NCI-H526 treated with DMSO at 0.1 percent for 48 hours (cell line): Measurements from ENCODE around the gene RNF144B.
A peak's percentile ranks its signal among the peaks of the same experiment; 100 is the strongest.
"Not testable (repeated sequence)": the region's sequence is repeated elsewhere in the genome, so short reads cannot be mapped to it uniquely, and the experiment has no call there.

Experiments used
- DNase-seq: peaks from one replicate; lab custom pipeline; 2025; lab: John Stamatoyannopoulos, UW

Gene RNF144B

GRCh38 chr6:18371656-18372055 lies 15.5 kb upstream of the RNF144B start:
- no peak for DNase-seq

- no peak for DNase-seq
Measured at GRCh38 chr6:18380158-18380836, 6.9 kb upstream of the RNF144B start.

- DNase-seq, result no peak
Measured at GRCh38 chr6:18380851-18381250, 6.3 kb upstream of the RNF144B start.

- DNase-seq, result no peak
Measured at GRCh38 chr6:18383441-18383840, 3.7 kb upstream of the RNF144B start.

DNA sequence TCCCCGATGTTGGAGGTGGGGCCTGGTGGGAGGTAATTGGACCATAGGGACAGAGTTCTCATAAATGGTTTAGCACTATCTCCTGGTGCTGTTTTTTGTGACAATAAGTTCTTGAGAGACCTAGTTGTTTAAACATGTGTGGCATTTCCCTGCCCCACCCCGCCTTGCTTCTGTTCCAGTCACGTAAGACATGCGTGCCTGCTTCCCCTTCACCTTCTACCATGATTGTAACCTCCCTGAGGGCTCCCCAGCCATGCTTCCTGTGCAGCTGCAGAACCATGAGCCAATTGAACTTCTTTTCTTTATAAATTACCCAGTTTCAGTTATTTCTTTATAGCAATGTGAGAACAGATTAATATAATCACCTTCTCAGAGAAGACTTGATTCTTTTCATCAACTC lies 2.5 kb upstream of the RNF144B start:
- no peak for DNase-seq

- no peak for DNase-seq
Measured at GRCh38 chr6:18386298-18386976, 713 bp upstream of the RNF144B start.

GRCh38 chr6:18388271-18388670 lies 1.1 kb downstream of the RNF144B start:
- DNase-seq, result peak; percentile 11

GRCh38 chr6:18388942-18389341 lies 1.8 kb downstream of the RNF144B start:
- DNase-seq, result no peak

DNA sequence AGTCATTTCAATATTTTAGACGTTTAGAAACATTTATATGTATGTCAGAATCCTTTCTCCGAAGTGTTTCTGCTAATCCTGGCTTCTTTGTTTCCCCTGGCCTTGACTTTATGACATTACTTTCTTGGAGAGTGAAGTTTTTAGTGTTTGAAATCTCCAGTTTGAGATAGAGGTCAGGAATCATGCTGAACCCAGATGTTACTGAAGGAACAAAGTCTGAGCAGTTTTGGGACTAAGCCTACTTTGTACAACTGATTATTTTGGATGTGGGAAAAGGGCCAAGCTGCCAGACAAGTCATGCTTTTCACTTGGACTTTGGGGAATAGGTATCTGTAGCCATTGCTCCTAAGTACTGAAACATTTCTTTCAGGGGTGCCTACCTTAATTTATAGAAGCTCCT lies 2.3 kb downstream of the RNF144B start:
- DNase-seq, result no peak

- no peak for DNase-seq
Measured at GRCh38 chr6:18390476-18390875, 3.3 kb downstream of the RNF144B start.

GRCh38 chr6:18391023-18391422 lies 3.9 kb downstream of the RNF144B start:
- no peak for DNase-seq

DNA sequence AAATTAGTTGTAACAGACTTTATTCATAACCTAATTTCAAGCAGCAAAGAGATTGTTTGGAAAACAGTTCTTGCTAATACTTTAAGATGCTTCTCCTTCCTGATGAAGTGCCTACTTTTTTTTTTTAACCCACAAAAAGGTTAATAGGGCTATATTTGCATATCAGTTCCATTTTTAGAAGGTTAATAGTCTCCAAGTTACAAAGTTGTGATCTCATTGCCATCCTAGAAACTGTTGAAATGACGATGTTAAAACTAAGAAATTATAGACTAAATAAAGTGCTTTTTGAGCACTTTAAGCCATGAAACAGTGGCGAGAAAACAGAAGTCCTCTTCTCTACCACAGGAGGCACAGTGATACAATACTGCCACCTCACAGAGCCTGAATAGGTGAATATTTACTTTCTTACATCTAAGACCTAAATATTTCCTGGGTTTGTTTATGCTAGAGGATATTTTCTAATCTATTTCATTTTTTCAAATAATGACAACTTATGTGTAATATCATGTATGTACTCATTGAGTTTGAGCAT lies 5.3 kb downstream of the RNF144B start:
- no peak for DNase-seq

GRCh38 chr6:18393698-18394097 lies 6.5 kb downstream of the RNF144B start:
- DNase-seq, result no peak

DNA sequence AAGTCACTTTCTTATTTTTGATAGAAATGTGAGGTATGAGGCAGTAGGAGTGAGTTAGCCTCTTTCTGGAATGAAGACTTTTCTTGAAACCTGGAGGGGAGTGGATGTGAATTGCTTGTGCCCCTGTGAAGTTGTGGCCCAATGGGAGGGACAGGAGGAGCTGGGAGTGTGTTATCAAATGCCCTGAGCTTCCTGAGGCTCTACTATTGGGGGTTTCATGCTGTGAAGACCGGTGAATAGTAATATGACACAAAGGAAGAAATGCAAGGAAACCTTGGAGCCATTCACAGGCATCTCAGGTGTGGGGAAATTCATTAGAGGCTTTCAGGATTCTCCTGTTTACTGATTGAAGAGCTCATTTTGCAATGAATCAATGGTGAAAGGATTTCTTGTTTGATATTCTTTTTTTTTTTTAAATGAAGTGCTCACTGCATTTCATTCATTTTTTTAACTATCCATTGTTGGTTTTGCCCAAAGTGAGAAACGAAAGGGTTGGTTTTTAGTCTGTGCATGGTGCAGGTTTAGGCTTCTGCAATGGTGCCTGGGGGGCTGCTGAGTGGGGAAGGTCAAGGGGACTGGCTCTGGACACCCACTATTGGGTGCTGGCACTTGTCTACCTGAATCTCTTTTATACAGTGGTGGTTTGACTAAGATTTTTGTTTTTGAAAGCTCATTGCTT lies 8.2 kb downstream of the RNF144B start:
- no peak for DNase-seq

- no peak for DNase-seq
Measured at GRCh38 chr6:18395856-18396197, 8.7 kb downstream of the RNF144B start.

- DNase-seq, result no peak
Measured at GRCh38 chr6:18397701-18398100, 10.6 kb downstream of the RNF144B start.

GRCh38 chr6:18398225-18398624 lies 11.1 kb downstream of the RNF144B start:
- not testable (repeated sequence) for DNase-seq

DNA sequence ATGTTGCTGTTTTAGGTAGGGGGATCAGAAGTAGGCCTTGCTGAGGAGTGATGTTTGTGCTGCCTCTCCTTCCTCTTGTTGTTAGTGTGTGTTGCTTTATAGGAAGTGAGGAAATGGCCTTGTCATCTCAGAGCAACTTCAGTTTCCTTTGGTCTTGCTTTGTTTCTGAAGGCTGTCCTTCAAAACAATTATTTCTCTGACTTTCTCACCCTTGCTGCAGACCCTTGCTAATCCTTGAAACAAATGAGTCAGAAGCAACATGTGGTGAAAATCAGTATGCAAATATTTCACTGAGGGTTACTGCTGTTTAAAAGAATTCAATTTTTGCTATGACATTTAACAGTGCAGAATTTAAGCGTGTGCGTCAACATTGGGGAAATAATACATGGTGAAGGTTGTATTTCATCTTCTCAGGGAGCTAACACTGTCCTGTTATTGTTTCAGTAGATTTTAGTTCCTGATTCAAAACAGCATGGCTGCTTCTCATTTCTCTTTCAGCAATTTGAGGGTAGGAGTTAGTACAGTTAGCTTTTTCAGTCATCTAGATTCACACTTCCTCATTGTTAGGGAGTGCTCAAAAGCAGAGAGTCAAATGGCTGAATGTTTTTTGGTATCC lies 13.8 kb downstream of the RNF144B start:
- peak; percentile 11 for DNase-seq

DNA sequence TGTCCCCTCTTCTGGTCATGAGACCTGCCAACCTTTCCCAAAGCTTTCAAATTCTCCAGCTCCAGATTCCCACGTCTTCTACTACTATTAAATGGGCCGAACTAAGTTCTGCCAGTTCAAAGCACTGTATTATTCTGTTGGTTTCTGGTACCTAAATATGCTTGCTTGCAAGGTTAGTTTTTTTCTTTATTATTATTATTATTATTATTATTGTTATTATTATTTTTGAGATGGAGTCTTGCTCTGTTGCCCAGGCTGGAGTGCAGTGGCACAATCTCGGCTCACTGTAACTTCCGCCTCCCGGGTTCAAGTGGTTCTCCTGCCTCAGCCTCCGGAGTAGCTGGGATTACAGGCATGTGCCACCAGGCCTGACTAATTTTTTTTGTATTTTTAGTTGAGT lies 17.8 kb downstream of the RNF144B start:
- not testable (repeated sequence) for DNase-seq

GRCh38 chr6:18405477-18406293 lies 18.5 kb downstream of the RNF144B start:
- DNase-seq, result no peak

GRCh38 chr6:18406955-18407749 lies 20.0 kb downstream of the RNF144B start:
- no peak for DNase-seq
